Caki2 (cell line): Measurements from ENCODE around the gene CHP2. TPM values are rescaled to one million over a fixed set of nuclear protein-coding genes. Genes with fewer than 3 reads are reported as not detected.
A peak's percentile ranks its signal among the peaks of the same experiment; 100 is the strongest.

ENCODE experiments used
- DNase-seq: peaks from one replicate; pipeline ENCODE4 v3.0.0-alpha.2; 2015; ENCODE audit warnings: low read depth
- in situ Hi-C: cut with HindIII; loops from 2 replicates; pipeline ENCODE4 v1.10.0; 2016; ENCODE audit warnings: low sequenced_read_pairs, low pct_unique_long_range_greater_than_20kb, mixed read lengths
- total RNA-seq: library from RNA; depleted of rRNA; stranded (reverse); fragments of >200 nt; shearing (Covaris generic); gene quantifications from 2 replicates; pipeline ENCODE4 v1.2.3, GENCODE V29; 2014; ENCODE audit warnings: low replicate concordance; rRNA removed

CHP2 gene
- total RNA-seq, 1 experiment from 2014 or later, result not detected

GRCh38 chr16:23788685-23789084 is 33.9 kb downstream of the CHP2 start:
- in situ Hi-C loops, result no loop called here
- no peak for DNase-seq

GRCh38 chr16:23795378-23795777 is 40.6 kb downstream of the CHP2 start:
- in situ Hi-C loops, result no loop called here
- no peak for DNase-seq

GRCh38 chr16:23796941-23797340 is 42.1 kb downstream of the CHP2 start:
- no peak for DNase-seq
- in situ Hi-C loops, result no loop called here

- in situ Hi-C loops, result loop anchor here (10.0 kb wide), 1 partner anchor 213 kb away; no protein-coding TSS in a partner anchor
- peak; percentile 39 for DNase-seq
Observed at GRCh38 chr16:23801378-23801777, 46.6 kb downstream of the CHP2 start.

- in situ Hi-C loops, result loop anchor here (10.0 kb wide), 1 partner anchor 212 kb away; no protein-coding TSS in a partner anchor
- DNase-seq, result no peak
Observed at GRCh38 chr16:23802776-23803175, 48.0 kb downstream of the CHP2 start.

GRCh38 chr16:23803591-23804123 is 48.8 kb downstream of the CHP2 start:
- DNase-seq, result no peak
- in situ Hi-C loops, result loop anchor here (10.0 kb wide), 1 partner anchor 211 kb away; no protein-coding TSS in a partner anchor

- DNase-seq, result no peak
Observed at GRCh38 chr16:23807028-23807427, 52.2 kb downstream of the CHP2 start.

More at GRCh38 chr16:23807028-23807427, 52.2 kb downstream of the CHP2 start:
- in situ Hi-C loops, result loop anchor here (10.0 kb wide), 1 partner anchor 208 kb away; no protein-coding TSS in a partner anchor

Other genes starting within 250 kb of the CHP2 start
- gene GGA2, start 244.5 kb upstream of the CHP2 start, total RNA-seq, result 52.7 and 67.6 TPM in 2 replicates
- 32.9 and 108 TPM in 2 replicates for gene EARS2, start 197.7 kb upstream of the CHP2 start, total RNA-seq
- gene UBFD1, start 197.3 kb upstream of the CHP2 start, total RNA-seq, result 69.9 and 120 TPM in 2 replicates
- gene NDUFAB1, start 158.7 kb upstream of the CHP2 start, total RNA-seq, result 147 and 186 TPM in 2 replicates
- gene PALB2, start 113.7 kb upstream of the CHP2 start, total RNA-seq, result 8.0 and 12.0 TPM in 2 replicates
- gene DCTN5, start 113.6 kb upstream of the CHP2 start, total RNA-seq, result 48.7 and 108 TPM in 2 replicates
- 20.9 and 23.2 TPM in 2 replicates for gene PLK1, start 76.1 kb upstream of the CHP2 start, total RNA-seq
- gene ERN2, start 41.8 kb upstream of the CHP2 start, total RNA-seq, result 0.12 and 0.14 TPM in 2 replicates
- not detected in 2 replicates for gene PRKCB, start 81.0 kb downstream of the CHP2 start, total RNA-seq